22Rv1 (cell line): ENCODE results near the gene TRPM5.

Experiments
- CTCF ChIP-seq: fragments of 450-650 bp; IDR thresholded peaks from 2 replicates; pipeline ENCODE4 v1.5.1; 2017; ENCODE audit warnings: mild to moderate bottlenecking
- ZFX ChIP-seq: fragments of 450-650 bp; IDR thresholded peaks from 2 replicates; pipeline ENCODE4 v1.6.1; 2017; ENCODE audit warnings: antibody characterized with exemption, borderline replicate concordance

- TF ChIP-seq CTCF = no peak
- TF ChIP-seq ZFX = no peak
Observed at GRCh38 chr11:2467695-2468055, 23.4 kb upstream of the TRPM5 start.
